Osteoblast (primary cell): ENCODE measurements around the gene CAMK2A. TPM values are rescaled to one million over a fixed set of nuclear protein-coding genes. Genes with fewer than 3 reads are reported as not detected.

ENCODE experiments used
- DNase-seq: peaks from one replicate; pipeline ENCODE4 v3.0.0; 2011; ENCODE audit warnings: low spot score, mixed read lengths; ENCODE audit not compliant: insufficient read length; ENCODE audit errors: missing footprints
- H2AFZ ChIP-seq: 2 replicates; pipeline ENCODE4 v1.6.0; 2011; ENCODE audit warnings: mild to moderate bottlenecking, low read length
- H3K27ac ChIP-seq: 2 replicates; pipeline ENCODE4 v1.5.1; 2011; ENCODE audit warnings: mild to moderate bottlenecking, low read depth, low read length, moderate library complexity
- H3K27me3 ChIP-seq: 2 replicates; pipeline ENCODE4 v1.6.0; 2012; ENCODE audit warnings: mild to moderate bottlenecking, control low read depth, inconsistent platforms, low read length, moderate library complexity; ENCODE audit not compliant: insufficient read depth
- H3K36me3 ChIP-seq: 2 replicates; pipeline ENCODE4 v1.5.1; 2011; ENCODE audit warnings: mild to moderate bottlenecking, low read length, control low read depth, moderate library complexity; ENCODE audit not compliant: insufficient read depth
- H3K4me1 ChIP-seq: 2 replicates; pipeline ENCODE4 v1.5.1; 2011; ENCODE audit warnings: mild to moderate bottlenecking, low read length, control low read depth, moderate library complexity; ENCODE audit not compliant: insufficient read depth
- H3K4me2 ChIP-seq: 2 replicates; pipeline ENCODE4 v1.6.0; 2011; ENCODE audit warnings: mild to moderate bottlenecking, low read length; ENCODE audit not compliant: insufficient read depth
- H3K4me3 ChIP-seq: fragments of 200-600 bp; sonication (generic); 3 replicates; pipeline ENCODE4 v1.5.1; 2012; ENCODE audit warnings: mild to moderate bottlenecking, low read length, inconsistent platforms; ENCODE audit not compliant: insufficient read depth
- H3K79me2 ChIP-seq: 2 replicates; pipeline ENCODE4 v1.6.0; 2012; ENCODE audit warnings: mild to moderate bottlenecking, low read length, control low read depth, inconsistent platforms; ENCODE audit not compliant: insufficient read depth
- H3K9me3 ChIP-seq: 2 replicates; pipeline ENCODE4 v1.5.1; 2011; ENCODE audit warnings: low read depth, low read length, control low read depth
- H4K20me1 ChIP-seq: 2 replicates; pipeline ENCODE4 v1.6.0; 2012; ENCODE audit warnings: mild to moderate bottlenecking, low read length, control low read depth; ENCODE audit not compliant: insufficient read depth
- total RNA-seq: library from RNA; depleted of rRNA; stranded (reverse); fragments of >200 nt; gene quantifications from 2 replicates; pipeline ENCODE4 v1.2.3, GENCODE V29; 2012
- TF ChIP-seq, protein P1 (sequence below): IDR thresholded peaks from 2 replicates; pipeline ENCODE4 v1.5.1; 2011; ENCODE audit warnings: mild to moderate bottlenecking, low read depth, low read length, moderate library complexity; ENCODE audit errors: extremely low read depth

The CAMK2A gene
- total RNA-seq, 1 donor, result 0.36 TPM

DNA sequence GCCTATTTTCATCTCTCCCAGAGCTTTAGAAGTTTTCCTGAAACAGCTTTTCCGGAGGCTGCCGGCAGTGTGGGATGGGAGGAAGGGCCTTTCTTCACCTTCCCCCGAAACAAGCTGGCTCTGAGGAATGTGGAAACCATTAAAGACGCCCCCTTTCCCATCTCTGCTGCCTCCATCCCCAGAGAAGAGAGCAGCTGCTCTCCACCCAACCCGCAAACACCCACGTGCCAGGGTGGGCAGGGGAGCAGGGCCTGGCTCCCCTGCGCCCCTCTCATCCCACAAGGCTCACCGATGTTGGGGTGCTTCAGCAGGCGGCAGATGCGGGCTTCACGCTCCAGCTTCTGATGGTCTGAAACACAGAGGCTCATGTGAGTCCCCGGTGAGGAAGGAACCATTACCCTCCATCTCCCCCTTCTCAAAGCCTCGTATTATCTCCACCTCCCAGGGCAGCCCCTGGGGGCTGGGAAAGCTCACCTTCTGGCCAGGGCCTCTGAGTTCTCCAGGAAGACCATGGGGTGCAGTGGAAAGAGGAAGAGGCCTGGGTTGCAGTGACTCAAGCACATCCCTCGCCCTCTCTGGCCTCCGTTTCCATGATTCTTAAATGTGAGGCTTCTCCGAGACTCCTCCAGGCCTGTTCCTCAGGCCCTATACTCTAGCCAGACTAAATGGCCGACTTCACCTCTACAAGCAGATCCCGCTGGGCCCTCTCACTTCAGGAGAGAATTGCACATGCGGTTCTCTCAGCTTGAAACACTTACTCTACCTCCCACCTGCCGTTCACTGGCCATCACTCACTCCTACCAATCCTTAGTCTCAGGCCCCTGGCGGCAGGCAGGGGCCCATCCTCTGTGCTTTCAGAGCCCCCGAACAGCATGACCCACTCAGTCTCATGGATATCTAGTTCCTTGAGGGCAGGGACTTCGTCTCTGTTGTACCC is 24.6 kb downstream of the CAMK2A start:
- TF ChIP-seq, protein P1, sequence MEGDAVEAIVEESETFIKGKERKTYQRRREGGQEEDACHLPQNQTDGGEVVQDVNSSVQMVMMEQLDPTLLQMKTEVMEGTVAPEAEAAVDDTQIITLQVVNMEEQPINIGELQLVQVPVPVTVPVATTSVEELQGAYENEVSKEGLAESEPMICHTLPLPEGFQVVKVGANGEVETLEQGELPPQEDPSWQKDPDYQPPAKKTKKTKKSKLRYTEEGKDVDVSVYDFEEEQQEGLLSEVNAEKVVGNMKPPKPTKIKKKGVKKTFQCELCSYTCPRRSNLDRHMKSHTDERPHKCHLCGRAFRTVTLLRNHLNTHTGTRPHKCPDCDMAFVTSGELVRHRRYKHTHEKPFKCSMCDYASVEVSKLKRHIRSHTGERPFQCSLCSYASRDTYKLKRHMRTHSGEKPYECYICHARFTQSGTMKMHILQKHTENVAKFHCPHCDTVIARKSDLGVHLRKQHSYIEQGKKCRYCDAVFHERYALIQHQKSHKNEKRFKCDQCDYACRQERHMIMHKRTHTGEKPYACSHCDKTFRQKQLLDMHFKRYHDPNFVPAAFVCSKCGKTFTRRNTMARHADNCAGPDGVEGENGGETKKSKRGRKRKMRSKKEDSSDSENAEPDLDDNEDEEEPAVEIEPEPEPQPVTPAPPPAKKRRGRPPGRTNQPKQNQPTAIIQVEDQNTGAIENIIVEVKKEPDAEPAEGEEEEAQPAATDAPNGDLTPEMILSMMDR, result no peak
- H3K27ac ChIP-seq, result peak overlapping the region; percentile 38
- no peak overlapping the region for H3K4me3 ChIP-seq
- no peak overlapping the region for H2AFZ ChIP-seq
- peak; percentile 41 for DNase-seq
- H3K4me1 ChIP-seq, result peaks cover 23% of the 10 kb centered on the region
- no peak overlapping the region for H3K4me2 ChIP-seq
- H3K9me3 ChIP-seq, result no peaks in the 10 kb centered on the region
- H3K27me3 ChIP-seq, result no peaks in the 10 kb centered on the region
- no peaks in the 10 kb centered on the region for H3K79me2 ChIP-seq
- no peaks in the 10 kb centered on the region for H3K36me3 ChIP-seq
- H4K20me1 ChIP-seq, result no peaks in the 10 kb centered on the region

DNA sequence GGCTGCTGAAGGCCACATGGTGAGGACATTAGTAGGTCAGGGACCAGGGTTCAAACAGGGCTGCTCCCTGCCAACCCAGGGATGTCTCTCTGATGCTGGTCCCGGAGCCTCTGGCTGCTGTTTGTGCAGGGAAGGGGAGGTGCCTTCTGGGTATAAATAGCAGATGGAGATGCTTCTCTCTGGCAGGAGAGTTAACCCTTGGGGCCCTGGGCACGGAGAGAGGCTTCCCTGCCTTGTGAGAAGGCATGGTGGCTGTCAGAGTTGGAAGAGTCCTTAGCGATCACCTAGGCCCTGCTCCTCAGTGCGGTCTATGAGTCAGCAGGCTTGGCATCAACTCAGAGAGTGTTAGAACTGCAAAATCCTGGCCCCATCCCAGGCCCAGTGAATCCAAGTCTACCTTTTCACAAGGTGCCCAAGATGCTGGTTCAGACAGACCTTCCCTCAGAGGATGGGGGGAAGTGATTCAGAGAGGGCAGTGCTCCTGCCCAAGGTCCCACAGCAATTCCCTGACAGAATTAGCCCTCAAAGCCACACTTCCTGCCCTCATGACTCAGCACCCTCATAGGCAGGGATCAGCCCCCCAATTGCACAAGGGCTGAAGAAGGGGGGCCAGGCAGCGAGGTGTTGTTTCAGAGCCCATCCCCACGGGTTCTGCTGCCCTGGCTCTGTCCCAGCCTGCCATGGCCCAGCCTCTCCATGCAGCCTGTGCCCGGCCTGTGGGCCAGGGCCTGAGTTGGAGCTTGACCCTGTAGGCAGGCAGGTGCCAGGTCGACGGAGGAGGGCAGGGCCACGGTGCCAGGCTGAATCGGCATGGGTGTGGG is 25.6 kb downstream of the CAMK2A start:
- H3K9me3 ChIP-seq, result no peaks in the 10 kb centered on the region
- peak overlapping the region; percentile 16 for H3K4me2 ChIP-seq
- H3K27me3 ChIP-seq, result no peaks in the 10 kb centered on the region
- H3K27ac ChIP-seq, result peak overlapping the region; percentile 38
- DNase-seq, result peak; percentile 96
- H2AFZ ChIP-seq, result peak overlapping the region; percentile 0
- H3K4me1 ChIP-seq, result peaks cover 23% of the 10 kb centered on the region
- peak overlapping the region; percentile 28 for H3K4me3 ChIP-seq
- H3K79me2 ChIP-seq, result no peaks in the 10 kb centered on the region
- H4K20me1 ChIP-seq, result no peaks in the 10 kb centered on the region
- TF ChIP-seq, protein P1, result no peak
- no peaks in the 10 kb centered on the region for H3K36me3 ChIP-seq

DNA sequence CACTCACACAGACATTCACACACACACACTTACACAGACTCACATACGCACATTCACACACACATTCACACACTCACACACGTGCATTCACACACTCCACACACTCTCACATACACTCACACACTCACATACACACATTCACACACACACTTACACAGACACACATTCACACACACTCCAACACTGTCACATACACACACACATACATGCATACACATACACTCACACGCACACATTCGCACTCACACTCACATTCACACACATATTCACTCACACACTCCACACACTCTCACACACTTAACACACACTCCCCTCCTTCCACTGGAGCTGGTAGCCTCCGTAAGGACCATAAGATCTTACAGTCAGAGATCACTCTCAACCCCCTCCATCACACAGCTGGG is 26.2 kb downstream of the CAMK2A start:
- peaks cover 23% of the 10 kb centered on the region for H3K4me1 ChIP-seq
- H4K20me1 ChIP-seq, result no peaks in the 10 kb centered on the region
- peak overlapping the region; percentile 16 for H3K4me2 ChIP-seq
- H3K4me3 ChIP-seq, result no peak overlapping the region
- H3K9me3 ChIP-seq, result no peaks in the 10 kb centered on the region
- no peaks in the 10 kb centered on the region for H3K79me2 ChIP-seq
- peak overlapping the region; percentile 0 for H2AFZ ChIP-seq
- TF ChIP-seq, protein P1, result no peak
- no peaks in the 10 kb centered on the region for H3K36me3 ChIP-seq
- no peak for DNase-seq
- H3K27me3 ChIP-seq, result no peaks in the 10 kb centered on the region
- no peak overlapping the region for H3K27ac ChIP-seq

DNA sequence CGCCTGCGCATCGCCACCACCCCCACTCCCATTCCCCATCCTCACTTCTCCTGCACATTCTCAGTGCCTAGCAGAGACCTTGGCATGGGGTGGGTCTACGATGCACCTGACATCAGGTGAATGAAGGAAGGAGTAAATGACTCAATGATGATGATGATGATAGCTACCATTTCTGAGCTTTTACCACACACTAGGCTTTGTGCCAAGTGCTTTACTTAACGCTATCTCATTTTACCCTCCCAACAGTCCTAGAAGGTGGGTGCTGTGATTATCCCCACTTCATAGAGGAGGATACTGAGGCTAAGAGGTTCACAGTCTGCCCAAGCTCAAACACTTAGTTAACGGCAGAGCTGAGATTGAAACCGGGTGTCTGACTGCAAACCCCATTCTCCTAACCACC is 27.1 kb downstream of the CAMK2A start:
- DNase-seq, result no peak
- H4K20me1 ChIP-seq, result no peaks in the 10 kb centered on the region
- H3K9me3 ChIP-seq, result no peaks in the 10 kb centered on the region
- H3K79me2 ChIP-seq, result no peaks in the 10 kb centered on the region
- H3K27me3 ChIP-seq, result no peaks in the 10 kb centered on the region
- H3K4me3 ChIP-seq, result no peak overlapping the region
- H3K27ac ChIP-seq, result no peak overlapping the region
- H2AFZ ChIP-seq, result no peak overlapping the region
- H3K4me2 ChIP-seq, result no peak overlapping the region
- TF ChIP-seq, protein P1, result no peak
- H3K36me3 ChIP-seq, result no peaks in the 10 kb centered on the region
- H3K4me1 ChIP-seq, result peaks cover 23% of the 10 kb centered on the region
